GM08714 (cell line): ENCODE measurements around the gene HOXB1.

ENCODE experiments used
- H3K4me3 ChIP-seq: fragments of 200-500 bp; sonication (Bioruptor generic); 2 replicates; pipeline ENCODE4 v1.5.1; 2014; ENCODE audit warnings: mild to moderate bottlenecking, low read length, inconsistent platforms
- ZNF274 ChIP-seq: IDR thresholded peaks from 2 replicates; pipeline ENCODE4 v1.6.1; 2012; ENCODE audit warnings: mild to moderate bottlenecking, low read depth, low read length

The HOXB1 gene

GRCh38 chr17:48546924-48547807 is 16.4 kb upstream of the HOXB1 start:
- no peak for TF ChIP-seq ZNF274
- peak overlapping the region; percentile 49 for H3K4me3 ChIP-seq

GRCh38 chr17:48546137-48546923 is 15.5 kb upstream of the HOXB1 start:
- TF ChIP-seq ZNF274: no peak
- H3K4me3 ChIP-seq: no peak overlapping the region

GRCh38 chr17:48545539-48545938 is 14.7 kb upstream of the HOXB1 start:
- TF ChIP-seq ZNF274: no peak
- no peak overlapping the region for H3K4me3 ChIP-seq

GRCh38 chr17:48545022-48545375 is 14.2 kb upstream of the HOXB1 start, which contains the start of gene HOXB2:
TSS of gene HOXB2 (minus strand) at chr17:48545109. CDS start at chr17:48544911, 198 bp downstream.
- peak within 1 kb of the TSS; percentile 88 for H3K4me3 ChIP-seq
- no peak for TF ChIP-seq ZNF274

- peak overlapping the region; percentile 88 for H3K4me3 ChIP-seq
- no peak for TF ChIP-seq ZNF274
Observed at GRCh38 chr17:48544349-48545021, 13.7 kb upstream of the HOXB1 start.

GRCh38 chr17:48543854-48544348 is 13.1 kb upstream of the HOXB1 start:
- TF ChIP-seq ZNF274: no peak
- peak overlapping the region; percentile 88 for H3K4me3 ChIP-seq

- TF ChIP-seq ZNF274: no peak
- H3K4me3 ChIP-seq: peak overlapping the region; percentile 88
Observed at GRCh38 chr17:48543107-48543853, 12.5 kb upstream of the HOXB1 start.

- TF ChIP-seq ZNF274: no peak
- H3K4me3 ChIP-seq: peak overlapping the region; percentile 88
Observed at GRCh38 chr17:48542698-48543106, 11.9 kb upstream of the HOXB1 start.

- H3K4me3 ChIP-seq: peak overlapping the region; percentile 88
Observed at GRCh38 chr17:48542114-48542656, 11.4 kb upstream of the HOXB1 start.

GRCh38 chr17:48541577-48542113 is 10.8 kb upstream of the HOXB1 start:
- H3K4me3 ChIP-seq: peak overlapping the region; percentile 88

More at GRCh38 chr17:48542114-48542656, 11.4 kb upstream of the HOXB1 start:
- no peak for TF ChIP-seq ZNF274

GRCh38 chr17:48541036-48541576 is 10.3 kb upstream of the HOXB1 start:
- no peak for TF ChIP-seq ZNF274
- peak overlapping the region; percentile 88 for H3K4me3 ChIP-seq

More at GRCh38 chr17:48541577-48542113, 10.8 kb upstream of the HOXB1 start:
- TF ChIP-seq ZNF274: no peak

- no peak for TF ChIP-seq ZNF274
- no peak overlapping the region for H3K4me3 ChIP-seq
Observed at GRCh38 chr17:48540213-48540612, 9.4 kb upstream of the HOXB1 start.
